GM19467 (cell line): Measurements from ENCODE around the gene IRF2BP2.

ENCODE experiments used
- ATAC-seq: cut with Tn5 transposase; IDR thresholded peaks from one replicate; pipeline ENCODE4 v1.9.1; 2021; ENCODE audit warnings: mild to moderate bottlenecking, moderate library complexity; ENCODE audit not compliant: unreplicated experiment

Gene IRF2BP2

GRCh38 chr1:234559902-234560676 lies 49.9 kb downstream of the IRF2BP2 start:
- ATAC-seq, result no peak

- no peak for ATAC-seq
These were observed 50.7 kb downstream of the IRF2BP2 start for GRCh38 chr1:234559152-234559901.

GRCh38 chr1:234558330-234558836 lies 51.6 kb downstream of the IRF2BP2 start:
- ATAC-seq, result no peak

GRCh38 chr1:234556245-234556943 lies 53.6 kb downstream of the IRF2BP2 start:
- no peak for ATAC-seq

GRCh38 chr1:234555390-234556024 lies 54.5 kb downstream of the IRF2BP2 start:
- ATAC-seq, result no peak

- ATAC-seq, result no peak
These were observed 55.2 kb downstream of the IRF2BP2 start for GRCh38 chr1:234554698-234555311.
